GM12878 (cell line): ENCODE measurements around the gene ZP2. TPM values are rescaled to one million over a fixed set of nuclear protein-coding genes. Genes with fewer than 3 reads are reported as not detected.
A peak's percentile ranks its signal among the peaks of the same experiment; 100 is the strongest.

Experiments
- ATAC-seq: fragments of 200-7000 bp; cut with Tn5 transposase; 3 replicates; pipeline ENCODE4 v1.9.1; 2020; ENCODE audit warnings: mild to moderate bottlenecking, moderate library complexity
- BruUV-seq: library from RNA; stranded (reverse); fragments of 400-500 nt; replicated peaks from 2 replicates; lab custom pipeline; 2021; lab: Mats Ljungman, UMichigan
- CTCF ChIA-PET: fragments of 300-600 bp; sonication (Branson Sonifier 250); formaldehyde crosslinking; extraction: SDS; loops from one replicate; lab custom pipeline; 2021; ENCODE audit warnings: inconsistent platforms; lab: Yijun Ruan, JAX
- POLR2A ChIA-PET: fragments of 350-600 bp; formaldehyde crosslinking; extraction: SDS; loops from one replicate; lab custom pipeline; 2021; ENCODE audit warnings: inconsistent platforms; lab: Charles Lee
- RAD21 ChIA-PET: fragments of 300-600 bp; sonication (Branson Sonifier 250); formaldehyde crosslinking; loops from one replicate; lab custom pipeline; 2023; ENCODE audit warnings: antibody characterized with exemption; ENCODE audit not compliant: unreplicated experiment; lab: Charles Lee
- SMC1A ChIA-PET: fragments of 300-600 bp; sonication (Branson Sonifier 250); formaldehyde crosslinking; loops from one replicate; lab custom pipeline; 2023; ENCODE audit not compliant: unreplicated experiment, uncharacterized antibody; lab: Charles Lee
- DNase-seq: peaks from one replicate; pipeline ENCODE4 v3.0.0-alpha.2; 2011; ENCODE audit warnings: low read depth, low spot score
- FAIRE-seq: peaks from 3 replicates; lab custom pipeline; 2011; peaks lifted over from hg19 to GRCh38; lab: Jason Lieb, UNC
- H2AFZ ChIP-seq: 2 replicates; pipeline ENCODE4 v1.6.0; 2011; ENCODE audit warnings: low read depth, low read length, control low read depth; ENCODE audit not compliant: control insufficient read depth
- H3K27ac ChIP-seq: 2 replicates; pipeline ENCODE4 v1.5.1; 2011; ENCODE audit warnings: control low read depth; ENCODE audit not compliant: control insufficient read depth, insufficient read depth
- H3K27me3 ChIP-seq, 2 experiments: replicated peaks in 1 of 2; 2 replicates each; pipeline versions ENCODE4 v1.6.0 to v1.6.1; 2011; ENCODE audit warnings: low read length in 1 of 2; ENCODE audit not compliant: control insufficient read depth in 2 of 2, insufficient read depth in 2 of 2
- H3K36me3 ChIP-seq, 2 experiments: 2 replicates each; pipeline ENCODE4 v1.5.1; 2011; ENCODE audit warnings: low read length in 1 of 2; ENCODE audit not compliant: control insufficient read depth in 2 of 2, insufficient read depth in 2 of 2
- H3K4me1 ChIP-seq: 2 replicates; pipeline ENCODE4 v1.6.1; 2011; ENCODE audit warnings: mild to moderate bottlenecking, low read length, moderate library complexity, mixed read lengths; ENCODE audit not compliant: control insufficient read depth, insufficient read depth
- H3K4me2 ChIP-seq: 2 replicates; pipeline ENCODE4 v1.6.0; 2011; ENCODE audit warnings: control low read depth; ENCODE audit not compliant: control insufficient read depth, insufficient read depth
- H3K4me3 ChIP-seq: fragments of 200-600 bp; sonication (generic); 2 replicates; pipeline ENCODE4 v1.5.1; 2016
- H3K79me2 ChIP-seq: 2 replicates; pipeline ENCODE4 v1.6.0; 2011; ENCODE audit warnings: low read length; ENCODE audit not compliant: control insufficient read depth, insufficient read depth
- H3K9ac ChIP-seq: 2 replicates; pipeline ENCODE4 v1.8.0; 2011; ENCODE audit warnings: low read length, control low read depth, mixed read lengths; ENCODE audit not compliant: control insufficient read depth, insufficient read depth
- H3K9me3 ChIP-seq: replicated peaks from 3 replicates; pipeline ENCODE4 v1.5.1; 2011; ENCODE audit warnings: mild to moderate bottlenecking, low read length; ENCODE audit not compliant: control insufficient read depth, insufficient read depth
- H4K20me1 ChIP-seq: 2 replicates; pipeline ENCODE4 v1.6.0; 2011; ENCODE audit not compliant: control insufficient read depth, insufficient read depth
- CEBPZ ChIP-seq: fragments of 150-350 bp; IDR thresholded peaks from 2 replicates; pipeline ENCODE4 v1.6.1; 2016; ENCODE audit warnings: low read depth, low read length
- FOXK2 ChIP-seq: fragments of 450-650 bp; IDR thresholded peaks from 2 replicates; pipeline ENCODE4 v1.6.1; 2017; ENCODE audit warnings: mild to moderate bottlenecking, moderate library complexity
- IRF4 ChIP-seq: IDR thresholded peaks from 2 replicates; pipeline ENCODE4 v1.6.1; 2011; ENCODE audit warnings: low read depth, low read length
- MEF2B ChIP-seq: fragments of 450-650 bp; IDR thresholded peaks from 2 replicates; pipeline ENCODE4 v1.6.1; 2018; ENCODE audit warnings: mild to moderate bottlenecking, moderate library complexity; ENCODE audit not compliant: partially characterized antibody, poor library complexity, severe bottlenecking
- TCF7 ChIP-seq: IDR thresholded peaks from 2 replicates; pipeline ENCODE4 v1.6.1; 2014; ENCODE audit warnings: antibody characterized with exemption, borderline replicate concordance
- ZNF622 ChIP-seq: fragments of 450-650 bp; IDR thresholded peaks from 2 replicates; pipeline ENCODE4 v1.6.1; 2017; ENCODE audit warnings: mild to moderate bottlenecking, inconsistent platforms
- WGBS: methylation state at CpG from one replicate; pipeline ENCODE4 v1.1.6; 2016; ENCODE audit warnings: low lambda C conversion rate; ENCODE audit not compliant: insufficient replicate concordance, insufficient coverage; ENCODE audit errors: missing lambda C conversion rate; 5-methylcytosine and 5-hydroxymethylcytosine counted together
- in situ Hi-C: fragments of 300-500 bp; cut with MboI; formaldehyde crosslinking; loops from 9 replicates; pipeline ENCODE4 v1.14.3; 2018; ENCODE audit warnings: mixed read lengths
- intact Hi-C: fragments of 100-400 bp; cut with micrococcal nuclease; formaldehyde crosslinking; loops from one replicate; pipeline ENCODE4 v1.14.2; 2022; ENCODE audit not compliant: unreplicated experiment
- polyA plus RNA-seq, 11 experiments: library from polyadenylated mRNA; depleted of rRNA in 4 of 11; unstranded in 6 of 11; stranded (reverse) in 5 of 11; fragments of >200 nt; fragmentation: Nextera tagmentation in 4 of 11; fragmentation: Illumina TruSeq in 1 of 11; extraction: Ambion mirVana in 4 of 11; extraction: Trizol in 1 of 11; gene quantifications; 1 replicate in 1 of 11; 2 replicates in 10 of 11; pipeline versions ENCODE4 v1.2.1 to v1.2.3, GENCODE V29; 2011 to 2016; ENCODE audit warnings: inconsistent platforms in 2 of 11, missing spikeins in 2 of 11, low read depth in 1 of 11
- total RNA-seq, 4 experiments: library from RNA; depleted of rRNA in 3 of 4; stranded (reverse); fragments of >200 nt in 3 of 4; fragmentation: Illumina TruSeq in 1 of 4; extraction: Trizol in 1 of 4; gene quantifications; 2 replicates each; pipeline versions ENCODE4 v1.2.1 to v1.2.3, GENCODE V29; 2013 to 2021

ZP2 gene
- total and polyA plus RNA-seq, 10 of the 15 experiments (the other 5 are each of a cell fraction or from before 2014, with no cell fraction given), result 0.11 to 0.33 (median 0.16) TPM; not detected in 1

DNA sequence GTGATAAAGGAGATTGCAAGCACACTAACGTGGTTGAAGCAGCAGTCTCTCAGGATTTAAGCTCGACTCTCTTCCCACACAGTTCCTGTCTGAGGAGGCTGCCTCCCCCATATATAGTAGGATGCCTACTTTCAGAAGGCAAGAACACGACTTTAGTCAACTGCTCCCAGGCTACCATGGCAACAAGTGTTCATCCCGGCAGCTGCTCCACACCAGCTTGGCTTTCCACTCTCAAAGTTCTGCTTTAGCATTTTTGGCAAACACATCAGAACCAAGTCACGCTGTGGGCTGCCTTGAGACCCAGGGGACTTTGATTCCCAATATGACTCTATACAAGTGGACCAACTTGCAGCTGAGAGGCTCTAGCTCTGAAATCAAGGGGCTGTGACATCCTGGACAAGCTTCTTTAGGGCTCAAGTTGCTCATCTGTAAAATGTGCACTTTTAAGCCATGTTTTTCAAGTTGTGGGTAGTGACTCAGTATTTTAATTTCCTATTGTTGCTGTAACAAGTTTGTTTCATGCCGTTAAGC is 16.5 kb downstream of the ZP2 start:
- Histone ChIP-seq H3K27me3 (no peaks in the 10 kb centered on the region), H4K20me1 (no peaks in the 10 kb centered on the region), H3K79me2 (no peaks in the 10 kb centered on the region), H3K4me3 (no peak overlapping the region), H3K4me1 (peaks cover 3% of the 10 kb centered on the region; the same call in 1 of the 2 replicates), H3K9ac (no peak overlapping the region), H3K27ac (no peak overlapping the region), H3K4me2 (0 out of 2 replicates have a peak overlapping the region, but pooled peaks have one; percentile 1), H3K9me3 (no peaks in the 10 kb centered on the region; the same call in 2 of the 3 replicates), H2AFZ (no peak overlapping the region), H3K36me3 (no peaks in the 10 kb centered on the region)
- intact Hi-C loops, result no loop called here
- ATAC-seq (no peak; the same call in 2 of the 3 replicates), FAIRE-seq (no peak), DNase-seq (no peak)
- POLR2A ChIA-PET, result no interaction called here
- WGBS, result 0% methylated on average over 6 of the region's 6 CpGs
- CTCF ChIA-PET, result interaction anchor here (0.6 to 3.4 kb wide), 4 partner anchors 38 to 1123 kb away, joined by 3 to 14 read pairs (median 4); no protein-coding TSS in a partner anchor
- in situ Hi-C loops, result no loop called here
- TF ChIP-seq IRF4 (0 out of 2 replicates have a peak, but pooled peaks have one; percentile 25), CEBPZ (no peak), ZNF622 (no peak), MEF2B (peak; percentile 33), TCF7 (no peak), FOXK2 (no peak)
- RAD21 ChIA-PET, result interaction anchor here (0.8 to 1.5 kb wide), 3 partner anchors 80 to 106 kb away, joined by 3 to 5 read pairs (median 4); no protein-coding TSS in a partner anchor
- no TSS peak for BruUV-seq
- SMC1A ChIA-PET, result interaction anchor here (1.4 to 1.8 kb wide), 4 partner anchors 20 to 106 kb away, joined by 3 to 6 read pairs (median 4); no protein-coding TSS in a partner anchor
